ENCODE data around the gene TEX51.

TEX51 gene

DNA sequence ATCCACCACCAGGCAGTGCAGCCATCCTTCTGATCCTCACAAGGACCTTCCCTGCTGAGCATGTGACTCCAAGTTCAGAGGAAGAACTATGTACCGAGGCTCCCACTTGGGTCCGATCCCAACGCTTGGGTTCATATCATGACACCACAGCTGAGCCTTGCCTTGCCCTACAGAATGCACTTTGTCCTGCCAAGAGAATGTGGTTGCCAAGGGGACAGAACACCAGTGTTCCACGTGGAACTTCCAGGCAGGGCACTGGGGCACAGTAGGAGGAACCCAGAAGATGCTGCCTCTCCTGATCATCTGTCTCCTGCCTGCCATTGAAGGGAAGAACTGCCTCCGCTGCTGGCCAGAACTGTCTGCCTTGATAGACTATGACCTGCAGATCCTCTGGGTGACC is at the start of gene TEX51:
Gene TEX51 (plus strand): TSS at position 255 of the 400 bp plus-strand sequence. CDS start 29 bp downstream, at position 284.
- no peak for DNase-seq

DNA sequence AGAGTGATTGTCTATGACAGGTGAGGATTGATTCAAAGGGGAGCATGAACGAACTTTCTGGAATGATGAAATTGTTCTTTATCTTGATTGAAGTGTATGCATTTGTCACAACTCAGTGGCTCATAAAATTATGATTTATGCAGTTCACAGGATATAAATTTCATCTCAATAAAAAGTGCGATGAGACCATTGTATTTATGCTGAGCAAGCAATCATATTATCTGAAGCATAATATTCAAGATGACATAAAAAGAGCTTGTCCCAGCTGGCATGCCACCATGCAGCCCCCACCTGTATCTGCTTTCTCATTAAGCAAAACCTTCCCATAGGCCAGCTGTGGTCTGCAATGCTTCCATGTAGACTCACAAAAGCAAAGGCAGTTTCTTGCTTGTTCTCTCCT is 49.6 kb upstream of the TEX51 start:
- no peak for DNase-seq

DNA sequence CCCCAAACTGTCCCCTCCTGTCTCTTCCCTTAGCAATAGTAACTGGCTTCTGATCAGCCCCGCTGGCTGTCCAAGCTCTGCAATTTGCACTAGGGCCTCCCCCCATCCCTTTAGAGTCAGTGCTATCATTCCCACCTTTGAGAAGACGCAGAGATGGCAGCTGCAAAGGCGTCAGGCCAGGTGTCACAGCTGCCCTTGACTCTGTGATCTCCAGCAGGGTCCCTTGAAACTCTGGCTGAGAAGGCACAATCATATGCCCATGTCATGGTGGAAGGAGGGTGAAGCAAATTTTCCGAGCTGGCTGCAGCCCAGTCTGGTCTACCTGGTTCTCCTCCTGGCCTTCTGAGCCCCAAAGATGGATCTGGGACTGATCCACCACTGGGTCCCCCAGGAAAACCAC is 49.2 kb upstream of the TEX51 start:
- no peak for DNase-seq

DNA sequence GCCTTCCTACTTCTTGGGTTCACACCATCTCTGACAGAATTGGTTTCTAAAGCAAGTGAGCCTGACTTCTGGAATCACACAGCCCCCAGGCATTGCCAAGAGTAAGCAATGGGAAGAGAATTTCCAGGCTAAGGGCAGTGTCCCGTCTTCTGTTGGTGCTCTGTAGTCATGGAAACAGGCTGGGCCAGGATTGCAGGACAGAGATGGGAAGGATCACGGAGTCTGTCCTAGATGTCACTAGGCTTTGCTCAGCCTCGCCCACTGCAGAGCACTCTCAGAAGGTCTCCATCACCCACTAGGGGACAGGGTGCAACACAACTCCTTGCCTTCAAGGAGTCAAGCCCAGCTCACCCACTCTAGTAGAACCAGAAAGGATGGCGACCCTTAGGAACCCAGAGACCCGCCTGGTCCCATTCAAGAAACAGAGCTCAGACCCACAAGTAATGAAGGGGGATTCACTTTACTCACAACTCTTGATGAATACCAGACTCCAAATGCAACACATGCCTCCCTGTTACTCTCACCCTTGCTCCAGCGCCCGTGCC is 48.6 kb upstream of the TEX51 start:
- DNase-seq, result no peak

DNA sequence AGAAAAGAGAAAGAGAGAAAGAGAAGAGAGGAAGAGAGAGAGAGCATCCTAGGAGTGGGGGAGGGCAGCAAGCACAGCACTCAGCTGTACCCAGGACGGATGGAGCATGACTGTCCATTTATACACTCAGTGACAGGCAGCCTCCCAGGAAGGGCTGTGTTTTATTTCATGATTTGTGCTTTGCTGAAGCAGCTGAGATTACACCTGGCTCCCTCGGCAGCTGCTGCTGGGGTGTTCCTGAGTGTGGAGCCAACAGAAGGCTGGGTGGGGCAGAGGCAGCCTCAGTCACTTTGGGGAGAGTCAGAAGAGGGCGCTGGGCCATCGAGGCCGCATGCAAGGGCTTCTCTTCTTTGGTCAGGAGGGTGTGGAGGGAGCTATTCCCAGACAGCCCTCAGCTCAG is 47.8 kb upstream of the TEX51 start:
- no peak for DNase-seq

DNA sequence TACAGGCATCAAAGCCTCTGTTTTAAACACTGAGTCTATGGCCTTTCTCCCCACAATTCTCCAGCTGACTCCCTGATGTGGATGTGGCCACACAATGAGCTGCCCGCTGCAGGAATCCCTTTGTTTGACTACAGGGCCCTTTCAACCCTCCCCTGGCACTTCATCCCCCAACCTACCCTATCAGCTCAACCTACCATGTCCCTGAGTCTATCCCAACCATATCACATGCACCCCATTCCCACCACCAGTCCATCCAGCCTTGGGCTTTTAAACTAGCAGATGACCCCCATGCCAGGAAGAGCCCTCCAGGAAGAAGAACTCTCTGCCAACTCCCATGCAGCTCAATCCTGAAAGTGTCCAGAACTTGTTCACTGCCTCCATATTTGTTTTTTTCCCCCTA is 46.9 kb upstream of the TEX51 start:
- no peak for DNase-seq

DNA sequence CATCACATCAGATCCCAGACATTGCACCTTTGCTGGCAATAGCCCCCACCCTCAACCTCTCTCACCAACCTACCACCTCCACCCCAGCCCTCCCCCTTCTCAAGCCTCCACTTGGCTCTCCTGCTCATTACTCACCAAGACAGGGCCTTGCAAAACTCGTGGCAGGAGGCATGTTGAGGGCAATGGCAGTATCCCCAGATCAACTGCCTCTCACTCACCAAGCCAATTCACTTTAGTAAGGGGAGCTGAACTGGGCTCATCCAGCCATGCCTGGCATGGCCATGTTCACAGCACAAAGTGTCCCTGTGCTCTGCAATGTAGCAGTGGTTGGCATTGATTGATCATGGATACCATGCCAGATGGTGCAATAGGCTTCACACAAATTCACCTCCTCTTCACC is 46.3 kb upstream of the TEX51 start:
- DNase-seq, result no peak

DNA sequence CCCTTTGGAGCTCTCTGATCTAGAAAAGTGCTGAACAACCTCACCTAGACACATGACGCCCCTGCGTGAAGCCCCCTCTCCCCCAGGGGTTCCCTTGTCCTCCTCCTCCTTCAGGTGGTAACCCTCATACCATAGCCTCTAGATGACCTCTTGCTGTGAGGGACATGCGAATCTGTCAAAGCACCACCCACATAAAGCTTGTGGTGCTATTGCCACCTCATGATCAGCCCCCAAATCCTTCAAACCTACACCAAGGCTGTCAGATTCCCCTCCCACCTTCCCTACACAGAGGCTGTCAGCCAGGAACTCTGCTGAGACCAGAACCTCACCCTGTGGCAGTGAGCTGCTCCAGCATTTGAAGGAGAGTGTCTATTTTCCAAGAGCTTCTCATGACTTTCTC is 43.1 kb upstream of the TEX51 start:
- DNase-seq, result no peak

DNA sequence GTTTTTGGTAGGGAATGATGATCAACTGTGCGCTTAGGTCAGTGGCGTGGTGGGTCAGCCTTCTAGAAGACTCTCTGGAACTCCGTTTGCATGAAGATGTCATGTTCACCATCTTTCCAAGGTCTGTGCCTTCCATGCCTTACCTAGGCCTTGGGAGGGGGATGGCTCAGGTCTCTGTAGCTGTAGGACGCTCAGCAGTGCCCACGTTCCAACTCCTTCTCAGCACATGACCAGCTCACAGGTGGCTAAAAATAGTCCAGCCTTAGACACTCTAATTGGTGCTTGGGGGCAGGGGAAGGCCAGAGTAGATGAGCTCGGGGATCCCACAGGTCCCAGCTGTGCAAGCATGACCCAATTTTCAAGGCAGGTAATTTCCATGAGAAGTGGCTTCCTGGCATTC is 42.3 kb upstream of the TEX51 start:
- no peak for DNase-seq

DNA sequence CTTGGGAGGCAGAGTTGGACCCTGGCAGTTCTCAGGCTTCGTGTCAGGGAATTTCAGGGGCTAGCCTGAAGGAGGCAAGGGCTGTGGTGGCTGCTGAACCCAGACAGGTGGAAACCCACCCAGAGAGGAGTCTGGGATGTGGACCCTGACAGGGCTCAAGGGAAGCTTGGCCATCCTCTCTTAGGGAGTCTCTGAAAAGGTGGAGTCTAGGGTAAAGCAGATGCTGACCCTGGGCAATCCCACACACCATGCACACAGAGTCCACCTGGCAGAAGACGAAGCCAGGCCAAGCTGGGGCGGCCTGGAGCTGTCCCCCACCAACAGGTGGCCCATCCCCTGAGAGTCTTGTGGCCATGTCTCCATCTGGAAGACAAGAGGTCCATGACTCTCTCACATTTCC is 41.2 kb upstream of the TEX51 start:
- DNase-seq, result no peak

DNA sequence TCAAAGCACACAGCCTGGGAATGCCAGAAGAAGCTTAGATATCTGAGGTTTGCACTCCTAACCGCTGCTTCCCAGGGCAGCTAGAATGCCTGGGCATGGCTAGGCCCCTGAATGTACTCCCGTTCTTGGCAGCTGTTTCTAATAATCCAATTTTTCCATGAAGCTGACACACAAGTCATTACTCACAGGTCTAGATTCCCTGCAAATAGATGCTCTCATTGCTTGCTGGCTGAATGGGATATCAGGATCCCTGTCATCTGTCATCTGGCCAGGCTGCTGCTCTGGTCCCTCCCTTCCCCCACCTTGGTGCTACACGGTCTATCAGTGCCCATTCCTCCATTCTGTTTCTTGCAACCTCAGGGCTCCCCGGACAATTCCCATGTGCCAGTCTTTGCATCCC is 40.7 kb upstream of the TEX51 start:
- no peak for DNase-seq

DNA sequence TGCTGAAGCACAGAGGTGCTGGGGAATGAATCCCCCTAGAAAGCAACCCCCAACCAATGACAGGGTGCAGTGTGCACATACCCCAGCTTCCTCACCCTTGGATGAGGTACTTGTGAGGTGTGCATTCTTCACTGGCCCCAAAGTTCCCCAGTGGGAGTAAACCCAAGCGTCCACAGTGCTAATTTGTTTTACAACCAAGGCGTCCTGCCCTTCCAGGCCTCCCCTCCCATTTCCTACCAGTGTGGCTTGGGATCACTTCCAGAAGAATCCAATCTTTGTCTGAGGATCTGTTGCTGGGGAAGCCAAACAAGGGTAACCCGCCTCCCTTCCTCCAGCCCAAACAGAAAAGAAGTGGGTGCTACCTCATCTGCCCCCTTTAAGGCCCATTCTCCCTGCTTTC is 40.3 kb upstream of the TEX51 start:
- DNase-seq, result no peak

DNA sequence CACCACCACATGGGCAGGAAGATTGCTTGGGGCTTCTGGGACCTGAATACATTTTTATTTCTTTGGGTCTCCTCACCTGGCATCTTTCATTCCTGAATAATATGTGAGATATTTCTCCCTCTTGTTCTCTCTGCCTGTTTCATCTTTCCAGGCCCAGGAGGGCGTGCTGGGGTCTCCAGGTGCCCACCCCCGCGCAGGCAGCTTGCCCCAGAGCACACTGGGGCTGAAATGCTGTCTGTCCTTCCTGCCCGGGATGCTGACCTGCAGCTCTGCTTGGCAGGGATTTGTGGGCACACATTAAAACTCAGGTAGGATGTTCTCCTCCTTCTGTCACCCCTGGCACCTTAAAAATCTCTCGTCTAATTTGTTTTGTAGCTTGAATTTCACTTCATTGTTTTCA is 39.7 kb upstream of the TEX51 start:
- no peak for DNase-seq

DNA sequence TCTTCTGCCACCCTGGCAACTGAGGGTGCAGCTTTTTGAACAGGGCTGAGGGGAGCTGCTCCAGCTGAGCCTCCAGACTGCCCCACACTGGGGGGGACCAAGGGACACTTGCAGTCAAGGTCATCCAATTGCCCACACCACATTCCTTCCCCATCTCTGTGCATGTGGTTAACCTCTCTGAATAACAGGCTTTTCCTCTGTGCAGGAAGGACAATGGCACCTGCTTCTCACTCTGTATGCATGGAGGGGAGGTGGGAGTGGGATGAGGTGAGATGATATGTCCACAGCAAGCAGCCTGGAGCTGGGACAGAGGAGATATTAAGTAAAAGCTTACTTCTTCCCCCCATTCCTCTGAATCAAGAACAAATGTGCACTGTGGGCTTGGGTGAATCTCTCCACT is 39.1 kb upstream of the TEX51 start:
- DNase-seq, result no peak

DNA sequence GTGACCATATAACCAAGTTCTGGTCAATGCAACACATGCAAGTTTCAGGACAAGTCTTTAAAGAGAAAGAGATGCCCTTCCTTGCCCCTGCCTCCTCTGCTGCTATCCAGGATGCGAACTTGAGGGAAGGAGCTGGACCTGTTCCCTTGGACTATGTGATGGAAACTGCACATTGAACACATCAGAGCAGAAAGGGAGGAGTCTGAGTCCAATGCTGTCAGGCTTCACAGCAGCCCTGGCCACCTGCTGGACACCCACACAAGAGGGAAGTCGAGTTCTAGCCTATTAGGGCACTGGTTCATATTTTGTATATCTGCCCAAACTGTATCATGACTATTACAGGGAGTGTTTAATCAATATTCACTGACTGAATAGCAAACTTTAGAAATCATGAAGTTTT is 38.3 kb upstream of the TEX51 start:
- DNase-seq, result no peak

DNA sequence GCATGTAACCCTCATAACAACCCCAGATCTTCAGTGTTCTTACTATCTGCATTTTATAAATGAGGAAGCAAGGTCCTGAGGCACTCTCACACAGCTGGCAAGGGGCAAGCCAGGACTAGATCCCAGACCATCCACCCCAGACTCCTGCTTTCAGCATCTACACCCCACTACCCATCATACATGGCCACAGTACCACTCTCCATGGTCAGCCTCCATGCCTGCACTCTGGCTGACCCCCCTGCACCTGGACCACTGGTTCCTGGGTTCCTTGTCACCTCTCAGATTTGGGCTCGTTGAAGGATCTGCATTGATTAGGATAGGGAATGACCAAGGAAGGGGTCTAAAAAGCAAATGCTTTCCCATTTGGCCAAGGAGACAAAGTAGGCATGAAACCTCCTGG is 36.0 kb upstream of the TEX51 start:
- no peak for DNase-seq

DNA sequence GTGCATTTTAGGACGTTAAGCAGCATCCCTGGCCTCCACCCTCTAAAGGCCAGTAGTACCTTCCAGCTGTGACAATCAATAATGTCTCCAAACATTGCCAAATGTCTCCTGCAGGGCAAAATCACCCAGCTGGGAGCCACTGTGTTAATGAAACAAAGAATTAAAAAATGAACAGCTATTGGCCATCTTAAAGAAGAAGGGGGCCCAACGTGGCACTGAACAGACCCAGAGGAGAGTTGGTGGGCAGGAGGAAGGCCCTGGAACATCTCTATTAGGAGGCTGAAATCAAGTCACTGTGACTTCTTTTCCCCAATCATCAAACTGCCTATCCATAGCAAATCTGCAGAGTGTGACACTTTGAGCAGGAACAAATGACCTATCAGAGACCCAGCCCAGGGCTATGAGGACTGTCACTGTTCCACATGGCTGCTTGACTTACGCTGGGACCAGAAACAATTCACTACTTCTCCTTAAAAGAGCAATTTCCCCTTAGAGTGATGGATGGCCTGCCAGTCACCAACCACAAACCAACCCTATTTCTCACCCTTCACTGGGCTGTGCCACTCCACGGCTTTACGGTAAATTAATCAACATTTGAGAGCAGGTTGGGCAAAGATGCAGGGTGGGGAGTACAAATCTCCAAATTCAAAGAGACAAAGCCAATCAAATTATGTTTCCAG is 35.2 kb upstream of the TEX51 start:
- DNase-seq, result no peak

DNA sequence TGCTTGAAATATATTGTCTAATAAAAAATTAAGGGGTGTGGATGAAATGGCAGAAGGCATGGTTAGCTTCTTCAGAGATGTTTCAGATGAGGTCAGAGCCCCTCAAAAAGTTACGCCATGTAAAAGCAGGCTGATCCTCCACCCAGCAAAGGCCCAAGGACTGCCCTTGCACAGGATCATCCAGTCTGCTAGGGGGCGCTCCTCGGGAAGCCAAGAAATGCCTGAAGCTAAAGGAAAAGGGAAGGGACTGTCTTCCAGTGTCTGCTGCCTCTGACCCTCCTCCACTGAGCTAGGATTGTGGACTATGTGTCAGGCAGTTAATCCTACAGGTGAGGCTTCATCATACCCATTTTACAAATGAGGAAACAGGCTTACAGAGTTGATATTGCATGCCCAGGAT is 33.8 kb upstream of the TEX51 start:
- DNase-seq, result no peak

DNA sequence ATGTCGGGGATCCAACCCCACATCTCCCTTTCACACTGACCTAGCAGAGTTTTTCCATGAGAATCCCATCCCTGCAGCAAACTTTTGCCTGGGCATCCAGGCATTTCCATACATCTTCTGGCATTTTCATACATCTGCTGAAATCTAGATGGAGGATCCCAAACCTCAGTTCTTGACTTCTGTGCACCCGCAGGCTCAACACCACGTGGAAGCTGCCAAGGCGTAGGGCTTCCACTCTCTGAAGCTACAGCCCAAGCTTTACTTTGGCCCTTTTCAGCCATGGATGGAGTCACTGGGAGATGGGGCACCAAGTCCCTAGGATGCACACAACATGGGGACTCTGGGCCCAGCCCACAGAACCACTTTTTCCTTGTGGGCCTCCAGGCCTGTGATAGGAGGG is 32.2 kb upstream of the TEX51 start:
- DNase-seq, result no peak

DNA sequence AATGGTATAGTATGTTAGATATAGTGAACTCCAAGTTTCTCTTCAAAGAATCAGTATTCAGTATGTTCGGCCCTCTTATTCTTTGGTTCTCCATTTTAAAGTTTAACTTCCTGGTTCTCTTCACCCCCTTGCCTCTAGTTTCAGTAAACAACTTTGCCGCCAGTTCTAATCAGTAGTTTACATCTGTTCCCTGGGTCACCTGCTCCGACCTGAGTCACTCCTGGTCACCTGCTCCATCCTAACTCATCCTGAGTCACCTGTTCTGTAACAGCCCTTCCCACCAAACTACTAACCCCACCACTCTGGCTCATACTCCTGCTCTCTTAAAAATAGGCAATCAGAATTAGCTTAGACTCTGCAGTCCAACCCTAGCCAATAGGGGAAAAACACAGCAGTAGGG is 23.7 kb upstream of the TEX51 start:
- DNase-seq, result no peak

DNA sequence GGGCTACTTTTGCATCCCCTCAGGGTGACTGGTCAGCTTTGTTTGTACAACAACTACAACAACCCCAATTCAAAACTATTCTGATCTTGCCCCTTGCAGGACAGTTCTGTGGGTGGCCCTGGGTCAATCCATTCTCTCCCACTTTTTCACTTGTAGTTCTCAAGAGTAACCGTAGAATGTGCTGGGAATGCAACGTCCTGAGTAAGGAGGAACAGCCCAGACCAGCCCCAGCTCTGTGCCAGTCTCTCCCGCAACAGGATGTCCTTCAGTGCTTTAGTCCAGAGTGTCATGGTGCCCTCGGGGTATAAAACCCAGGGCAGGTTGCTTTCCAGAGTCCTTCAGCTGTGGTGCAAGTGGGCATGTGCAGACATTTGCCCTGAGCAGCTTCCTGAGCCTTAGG is 22.1 kb upstream of the TEX51 start:
- DNase-seq, result no peak

DNA sequence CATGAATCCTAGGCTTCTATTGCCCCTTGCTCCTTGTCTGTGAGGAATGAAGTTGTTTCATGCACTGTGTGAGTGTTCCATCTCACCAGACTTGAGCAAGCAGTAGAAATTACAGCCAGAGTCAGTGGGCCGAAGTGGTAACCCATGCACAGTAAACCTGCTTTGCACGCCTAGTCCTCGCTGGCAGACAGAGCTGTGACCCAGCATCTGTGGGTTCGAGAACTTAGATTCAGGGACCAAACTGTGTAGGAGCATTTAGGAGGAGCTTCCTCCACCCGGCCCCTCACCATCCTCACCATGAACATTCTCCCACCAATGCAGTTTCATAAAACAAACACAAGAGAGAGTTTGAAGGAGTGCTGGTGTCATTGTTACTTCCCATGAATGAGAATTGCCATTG is 21.6 kb upstream of the TEX51 start:
- no peak for DNase-seq

DNA sequence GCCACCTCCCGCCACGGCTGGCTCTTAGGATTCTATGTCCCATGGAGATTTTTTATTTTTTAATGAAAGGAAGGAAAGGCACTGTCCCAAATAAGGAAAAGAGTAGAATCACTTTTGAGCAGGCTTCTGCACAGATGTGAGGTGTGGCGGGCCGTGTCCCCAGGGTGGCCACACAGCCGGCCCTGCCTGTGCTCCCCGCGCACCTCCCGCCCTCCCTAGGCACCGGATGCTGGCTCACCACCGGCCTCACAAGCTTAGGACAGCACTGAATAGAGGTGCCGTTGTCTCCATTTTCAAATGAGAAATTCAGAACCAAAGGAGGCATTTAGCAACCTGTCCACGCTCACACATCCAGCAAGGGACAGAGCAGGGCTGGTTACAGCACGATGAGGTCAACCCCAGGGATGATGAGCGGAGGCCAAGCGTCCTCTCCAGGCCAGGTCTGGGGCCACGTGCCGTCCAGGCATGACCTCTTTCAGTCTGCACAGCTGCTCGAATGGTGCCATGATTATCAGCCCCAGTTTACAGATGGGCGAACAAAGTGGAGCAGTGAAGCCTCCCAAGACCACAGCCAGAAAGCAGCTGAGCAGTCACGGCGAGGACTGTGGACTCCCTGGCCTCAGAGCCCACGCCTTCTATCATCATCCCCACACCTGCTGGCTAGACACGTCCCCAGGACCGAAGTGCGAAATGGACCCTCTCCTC is 20.7 kb upstream of the TEX51 start:
- no peak for DNase-seq

DNA sequence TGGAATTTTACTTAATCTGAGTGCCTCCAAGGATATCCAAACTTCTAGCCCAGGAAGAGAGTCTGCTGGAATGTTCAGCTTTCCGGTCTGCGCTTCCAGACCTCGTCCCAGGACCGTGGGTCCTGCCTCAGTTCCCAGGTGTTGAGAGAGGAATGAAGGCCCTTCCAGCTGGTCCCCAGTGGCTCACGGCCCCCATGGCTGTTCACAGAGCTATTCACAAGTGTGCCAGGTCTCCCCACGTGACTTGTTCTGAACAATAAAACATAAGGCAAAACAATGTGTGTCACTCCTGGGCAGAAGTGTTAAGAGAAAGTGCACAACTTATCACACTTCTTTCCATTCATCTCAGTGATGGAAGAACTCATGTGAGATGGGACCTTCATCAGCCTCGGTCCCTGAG is 20.1 kb upstream of the TEX51 start:
- DNase-seq, result no peak

Measured in right hindlimb (tissue), 1 donor.